ENCODE results near the gene CHST4.
"Not testable (repeated sequence)": the region's sequence is repeated elsewhere in the genome, so short reads cannot be mapped to it uniquely, and the experiment has no call there.

The CHST4 gene

GRCh38 chr16:71569621-71570020 lies 43.4 kb downstream of the CHST4 start:
- no peak for DNase-seq (ENCODE audit: low read depth in 3 of 3)

- no peak for DNase-seq (ENCODE audit: low read depth in 3 of 3)
Measured at GRCh38 chr16:71570144-71570543, 43.9 kb downstream of the CHST4 start.

GRCh38 chr16:71572497-71573116 lies 46.4 kb downstream of the CHST4 start:
- DNase-seq (ENCODE audit: low read depth in 3 of 3) = no peak

GRCh38 chr16:71573387-71574094 lies 47.3 kb downstream of the CHST4 start:
- no peak for DNase-seq (ENCODE audit: low read depth in 3 of 3)

- no peak for DNase-seq (ENCODE audit: low read depth in 3 of 3)
Measured at GRCh38 chr16:71574702-71575101, 48.5 kb downstream of the CHST4 start.

GRCh38 chr16:71576971-71577370 lies 50.7 kb downstream of the CHST4 start, which contains the start of gene TAT:
Gene TAT (minus strand): TSS chr16:71577092. CDS start chr16:71576415, 677 bp downstream.
- DNase-seq (ENCODE audit: low read depth in 3 of 3) = no peak

- DNase-seq (ENCODE audit: low read depth in 3 of 3) = not testable (repeated sequence)
Measured at GRCh38 chr16:71582553-71582848, 56.3 kb downstream of the CHST4 start.

- DNase-seq (ENCODE audit: low read depth in 3 of 3) = no peak
Measured at GRCh38 chr16:71584543-71585317, 58.5 kb downstream of the CHST4 start.

- no peak for DNase-seq (ENCODE audit: low read depth in 3 of 3)
Measured at GRCh38 chr16:71585318-71585703, 59.1 kb downstream of the CHST4 start.
